IMR-90 (cell line): Measurements from ENCODE around the gene TOP3B.
A peak's percentile ranks its signal among the peaks of the same experiment; 100 is the strongest.

Source experiments
- CEBPB ChIP-seq: IDR thresholded peaks from 2 replicates; pipeline ENCODE4 v1.6.1; 2012; ENCODE audit warnings: low read depth, low read length, improper control_type of control experiment
- CTCF ChIP-seq: conservative IDR thresholded peaks from 2 replicates; pipeline ENCODE4 v1.5.1; 2012; ENCODE audit warnings: mild to moderate bottlenecking, low read depth, low read length, improper control_type of control experiment
- FOS ChIP-seq: fragments of 150-350 bp; IDR thresholded peaks from 2 replicates; pipeline ENCODE4 v1.6.1; 2016; ENCODE audit warnings: low read depth, low read length
- MAFK ChIP-seq: IDR thresholded peaks from 2 replicates; pipeline ENCODE4 v1.6.1; 2012; ENCODE audit warnings: low read depth, low read length, improper control_type of control experiment
- MAZ ChIP-seq: IDR thresholded peaks from 2 replicates; pipeline ENCODE4 v1.6.1; 2012; ENCODE audit warnings: low read depth, mild to moderate bottlenecking, low read length, improper control_type of control experiment, moderate library complexity, borderline replicate concordance
- POLR2A ChIP-seq: IDR thresholded peaks from 2 replicates; pipeline ENCODE4 v1.6.1; 2012; ENCODE audit warnings: mild to moderate bottlenecking, low read depth, low read length
- RCOR1 ChIP-seq: IDR thresholded peaks from 2 replicates; pipeline ENCODE4 v1.6.1; 2012; ENCODE audit warnings: mild to moderate bottlenecking, low read length, improper control_type of control experiment; ENCODE audit not compliant: insufficient replicate concordance

GRCh38 chr22:22030493-22031182, 48.1 kb upstream of the TOP3B start:
- TF ChIP-seq RCOR1 (no peak), CEBPB (no peak), MAFK (no peak), POLR2A (no peak), MAZ (no peak), CTCF (peak; percentile 67), FOS (no peak)
